Measurements from ENCODE around the gene PAPPA2. TPM values are rescaled to one million over a fixed set of nuclear protein-coding genes. Genes with fewer than 3 reads are reported as not detected.

The PAPPA2 gene
- total and polyA plus RNA-seq, 9 of the 15 experiments (the other 6 are each of a cell fraction or from before 2014, with no cell fraction given), result 0.01 to 0.15 (median 0.05) TPM; not detected in 2

DNA sequence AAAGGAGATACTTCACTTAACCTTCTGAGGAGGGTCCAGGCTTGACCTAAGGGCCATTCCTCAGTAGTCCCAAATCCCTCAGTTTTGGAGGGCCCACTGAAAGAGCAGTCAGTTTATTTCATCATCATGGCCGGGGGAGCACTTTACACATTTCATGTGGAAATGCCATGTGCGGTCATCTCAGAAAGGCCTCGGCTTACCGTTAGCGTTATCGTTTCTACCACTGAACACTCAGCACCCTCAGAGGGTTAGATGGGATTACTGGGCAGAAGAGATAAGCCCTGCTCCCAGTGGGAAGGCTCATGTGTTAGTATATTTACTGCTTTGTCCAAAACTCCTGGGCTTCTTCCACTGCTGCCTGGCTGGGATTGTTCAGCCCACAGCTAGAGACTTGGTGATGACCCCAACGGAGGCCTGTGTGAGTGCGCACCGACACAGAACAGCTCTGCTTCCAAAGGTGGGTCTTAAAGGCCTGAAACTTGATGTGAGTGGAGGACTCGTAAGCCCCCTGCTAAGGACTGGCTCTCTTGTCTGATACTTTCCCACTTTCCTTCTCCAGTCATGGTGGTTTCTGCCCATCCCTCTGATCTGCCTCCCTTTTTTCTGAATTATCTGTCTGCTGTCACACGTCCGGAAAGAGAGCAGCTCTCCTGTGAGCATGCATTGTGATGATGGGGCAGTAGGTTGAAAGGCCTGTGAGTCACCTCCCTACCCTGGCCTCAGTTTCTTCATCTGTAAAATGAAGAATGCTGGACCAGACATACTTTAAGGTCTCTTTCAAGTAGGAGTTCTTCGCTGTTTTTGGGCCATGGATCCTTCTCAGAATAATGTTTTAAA lies 417.0 kb downstream of the PAPPA2 start:
- peak overlapping the region; percentile 27 to 66; a peak in 3 of 4 replicates for H3K9ac ChIP-seq (ENCODE audit: insufficient read depth in 1 of 2, low read depth in 2 of 2, low read length in 2 of 2)
- peak overlapping the region; percentile 88 for H3K27ac ChIP-seq (ENCODE audit: extremely low read depth, low read depth, low read length)
- TSS peak; percentile 77 for BruUV-seq (replicated peaks)
- no peaks in the 10 kb centered on the region for H3K79me2 ChIP-seq (ENCODE audit: control insufficient read depth, insufficient read depth, low read length)
- intact Hi-C loops (cut with micrococcal nuclease), result loop anchor here (1.0 to 2.0 kb wide), 5 partner anchors 27 to 189 kb away; no protein-coding TSS in a partner anchor
- FAIRE-seq, result peak; percentile 96
- POLR2A ChIA-PET, result interaction anchor here (0.6 to 1.4 kb wide), 3 partner anchors 41 to 1661 kb away, joined by 3 to 4 read pairs (median 3); no protein-coding TSS in a partner anchor
- DNase-seq (ENCODE audit: extremely low read depth in 1 of 4, low spot score in 3 of 4), result peak; percentile 93 to 94 (median 94)
- peak overlapping the region; percentile 83 for H3K4me2 ChIP-seq (ENCODE audit: insufficient read depth, low read length)
- in situ Hi-C loops (cut with MboI), result loop anchor here (5.0 to 10.0 kb wide), 2 partner anchors 323 to 505 kb away; no protein-coding TSS in a partner anchor
- peak; percentile 68 for ATAC-seq
- H4K20me1 ChIP-seq (replicated peaks; ENCODE audit: control insufficient read depth, insufficient read depth, low read length), result no peaks in the 10 kb centered on the region
- 3% methylated on average over 13 of the region's 13 CpGs for WGBS (ENCODE audit: insufficient coverage, low coverage, missing lambda C conversion rate)
- H2AFZ ChIP-seq (ENCODE audit: low read depth, low read length), result peak overlapping the region; percentile 95
- peak overlapping the region; percentile 5; the same call in 1 of the 2 replicates for H3K4me3 ChIP-seq
- CTCF ChIA-PET (ENCODE audit: low intra/inter-chr PET ratio), result interaction anchor here (0.6 to 2.9 kb wide), 5 partner anchors 69 to 1506 kb away, joined by 3 to 44 read pairs (median 4); no protein-coding TSS in a partner anchor
- no peaks in the 10 kb centered on the region for H3K36me3 ChIP-seq (ENCODE audit: control insufficient read depth, insufficient read depth, low read length)
- peaks cover 4% of the 10 kb centered on the region for H3K9me1 ChIP-seq (ENCODE audit: control insufficient read depth, insufficient read depth, low read length)
- H3K9me3 ChIP-seq (replicated peaks; ENCODE audit: control insufficient read depth, insufficient read depth, low read depth, low read length), result no peaks in the 10 kb centered on the region
- H3K27me3 ChIP-seq (ENCODE audit: control insufficient read depth in 2 of 2, insufficient read depth in 2 of 2, low read length in 2 of 2), result no peaks in the 10 kb centered on the region
- peaks cover 33 to 50% of the 10 kb centered on the region in 2 experiments for H3K4me1 ChIP-seq (replicated peaks in 1 of 2; ENCODE audit: control insufficient read depth in 2 of 2, insufficient read depth in 2 of 2, low read length in 2 of 2)
- TF ChIP-seq MAFG (tag; conservative IDR thresholded peaks at IDR 0.05) (no peak), E2F6 (IDR thresholded peaks at IDR 0.05; ENCODE audit: borderline replicate concordance in 1 of 2, extremely low read depth in 1 of 2, insufficient read depth in 1 of 2, insufficient read length in 1 of 2, low read depth in 1 of 2, low read length in 1 of 2, poor library complexity in 1 of 2, severe bottlenecking in 1 of 2) (peak; percentile 47 to 60), SMAD2 (IDR thresholded peaks at IDR 0.05; ENCODE audit: low read depth, low read length) (no peak), ZNF212 (CRISPR knock-in tag; IDR thresholded peaks at IDR 0.05) (no peak), ETS1 (conservative IDR thresholded peaks at IDR 0.05; ENCODE audit: control insufficient read depth, low read depth, low read length) (no peak), ZBTB5 (IDR thresholded peaks at IDR 0.05) (no peak), GATAD2B (IDR thresholded peaks at IDR 0.05; ENCODE audit: borderline replicate concordance) (peak; percentile 82; the same call in 1 of the 2 replicates), ZNF140 (CRISPR knock-in tag; IDR thresholded peaks at IDR 0.05) (no peak), CBX8 (IDR thresholded peaks at IDR 0.05; ENCODE audit: borderline replicate concordance, extremely low read depth, low read depth, low read length, poor library complexity, severe bottlenecking) (no peak), EWSR1 (IDR thresholded peaks at IDR 0.05; ENCODE audit: borderline replicate concordance, low read depth, partially characterized antibody) (no peak)
- TF ChIP-seq, protein P1, sequence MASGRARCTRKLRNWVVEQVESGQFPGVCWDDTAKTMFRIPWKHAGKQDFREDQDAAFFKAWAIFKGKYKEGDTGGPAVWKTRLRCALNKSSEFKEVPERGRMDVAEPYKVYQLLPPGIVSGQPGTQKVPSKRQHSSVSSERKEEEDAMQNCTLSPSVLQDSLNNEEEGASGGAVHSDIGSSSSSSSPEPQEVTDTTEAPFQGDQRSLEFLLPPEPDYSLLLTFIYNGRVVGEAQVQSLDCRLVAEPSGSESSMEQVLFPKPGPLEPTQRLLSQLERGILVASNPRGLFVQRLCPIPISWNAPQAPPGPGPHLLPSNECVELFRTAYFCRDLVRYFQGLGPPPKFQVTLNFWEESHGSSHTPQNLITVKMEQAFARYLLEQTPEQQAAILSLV (tag; IDR thresholded peaks at IDR 0.05), result no peak
